Measurements from ENCODE around the gene FASTK.

The FASTK gene

DNA sequence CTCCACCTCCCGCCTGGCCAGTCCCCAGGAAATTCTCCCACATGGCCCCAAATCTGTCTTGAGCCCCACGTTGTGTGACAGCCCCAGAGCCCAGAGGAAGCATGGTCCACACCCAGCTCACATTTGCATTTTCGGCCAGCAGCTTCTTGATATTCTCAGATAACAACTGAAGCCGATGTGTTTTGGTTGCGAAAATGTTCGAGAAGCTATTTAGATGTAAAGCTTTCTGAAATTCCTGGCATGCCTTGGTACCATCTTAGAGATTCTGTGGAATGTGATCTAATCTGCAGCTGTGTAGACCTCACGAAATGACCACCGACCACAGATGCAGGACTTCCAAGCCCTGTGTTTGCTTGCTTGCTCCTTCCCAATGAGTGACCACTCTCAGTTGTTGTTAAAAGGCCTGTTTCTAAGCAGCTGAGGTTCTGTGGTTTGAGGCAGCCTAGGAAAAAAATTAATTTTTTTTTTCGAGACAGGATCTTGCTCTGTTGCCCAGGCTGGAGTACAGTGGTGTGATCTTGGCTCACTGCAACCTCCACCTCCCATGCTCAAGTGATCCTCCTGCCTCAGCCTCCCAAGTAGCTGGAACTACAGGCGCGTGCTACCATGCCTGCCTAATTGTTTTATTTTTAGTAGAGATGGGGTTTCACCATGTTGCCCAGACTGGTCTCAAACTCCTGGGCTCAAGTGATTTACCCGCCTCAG, 12.4 kb downstream of the FASTK start:
- FAIRE-seq = no peak
- DNase-seq (ENCODE audit: low spot score) = no peak

DNA sequence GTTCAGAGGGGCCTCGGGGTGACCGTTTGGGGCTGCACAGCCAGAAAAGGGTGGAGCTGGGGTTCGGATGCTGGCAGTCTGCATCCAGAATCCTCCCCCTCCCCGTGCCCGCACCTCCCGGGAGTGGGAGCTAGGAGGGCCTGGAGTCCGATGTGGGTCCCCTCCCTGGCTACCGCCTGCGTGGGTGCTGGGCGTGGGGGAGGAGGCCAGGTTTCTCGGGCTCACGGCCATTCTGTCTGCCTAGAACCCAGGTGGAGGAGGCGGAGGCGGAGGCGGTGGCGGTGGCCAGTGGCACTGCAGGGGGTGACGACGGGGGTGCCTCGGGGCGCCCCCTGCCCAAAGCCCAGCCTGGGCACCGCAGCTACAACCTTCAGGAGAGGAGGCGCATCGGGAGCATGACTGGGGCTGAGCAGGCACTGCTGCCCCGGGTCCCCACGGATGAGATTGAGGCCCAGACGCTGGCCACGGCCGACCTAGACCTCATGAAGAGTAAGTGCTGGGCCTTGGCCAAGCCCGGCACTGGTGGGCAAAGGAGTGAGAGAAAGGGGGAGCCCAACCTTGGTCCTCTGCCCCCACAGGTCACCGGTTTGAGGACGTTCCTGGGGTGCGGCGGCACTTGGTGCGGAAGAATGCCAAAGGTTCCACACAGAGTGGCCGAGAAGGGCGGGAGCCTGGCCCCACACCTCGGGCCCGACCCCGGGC, 14.2 kb downstream of the FASTK start:
- DNase-seq (ENCODE audit: low spot score) = no peak
- no peak for FAIRE-seq

DNA sequence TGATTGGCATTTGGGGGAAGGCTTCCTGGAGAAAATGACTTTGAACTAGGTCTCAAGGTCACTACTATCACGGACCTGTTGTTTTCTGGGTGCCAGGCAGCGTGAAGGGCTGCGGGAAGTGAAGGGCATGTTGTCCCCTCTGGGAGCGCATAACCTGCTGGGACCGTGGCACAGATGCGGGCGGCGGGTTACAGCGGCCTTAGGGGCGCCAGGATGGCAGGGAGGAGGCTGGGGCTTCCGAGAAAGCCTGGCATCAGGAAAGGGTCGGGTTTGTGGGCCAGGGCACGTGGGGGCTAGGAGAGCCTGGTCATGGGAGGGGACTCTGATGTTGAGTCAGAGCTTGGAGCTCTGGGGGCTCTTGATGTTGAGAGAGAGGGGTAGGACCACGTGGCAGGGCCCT, 15.1 kb downstream of the FASTK start:
- no peak for FAIRE-seq

DNA sequence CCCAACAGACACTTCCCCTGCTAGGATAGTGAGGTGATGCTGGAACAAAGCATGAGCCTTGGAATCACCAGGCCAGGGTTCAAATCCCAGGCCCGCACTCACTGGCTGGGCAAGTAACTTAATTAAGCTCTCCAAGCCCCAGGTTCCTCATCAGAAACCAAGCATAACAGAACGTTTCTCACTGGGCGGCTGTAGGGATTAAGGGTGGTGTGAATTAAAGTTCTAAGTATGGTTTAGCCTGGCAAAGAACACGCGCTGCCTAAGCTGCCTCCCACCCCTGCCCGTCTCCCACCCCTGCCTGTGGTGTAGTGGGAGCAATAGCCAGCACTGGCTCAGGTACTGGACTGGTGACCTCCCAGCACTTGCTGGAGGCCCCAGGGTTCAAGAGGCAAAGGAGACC, 15.6 kb downstream of the FASTK start:
- DNase-seq (ENCODE audit: low spot score) = no peak
- no peak for FAIRE-seq

More for the DNA sequence above, 15.1 kb downstream of the FASTK start:
- DNase-seq (ENCODE audit: low spot score) = no peak

DNA sequence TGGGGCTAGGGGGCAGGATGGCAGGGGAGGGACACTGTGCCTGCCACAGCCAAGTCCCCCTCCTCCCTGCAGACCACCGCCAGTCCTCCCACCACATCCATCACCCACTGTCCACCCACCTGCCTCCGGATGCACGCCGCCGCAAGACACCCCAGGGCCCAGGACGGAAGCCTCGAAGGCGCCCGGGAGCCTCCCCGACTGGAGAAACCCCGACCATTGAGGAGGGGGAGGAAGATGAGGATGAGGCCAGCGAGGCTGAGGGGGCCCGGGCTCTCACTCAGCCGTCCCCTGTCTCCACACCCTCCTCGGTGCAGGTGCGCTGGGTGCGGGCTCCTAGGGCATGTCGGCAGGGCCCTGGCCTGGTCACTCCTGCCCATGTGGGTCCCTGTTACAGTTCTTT, 16.2 kb downstream of the FASTK start:
- DNase-seq (ENCODE audit: low spot score) = no peak
- no peak for FAIRE-seq

DNA sequence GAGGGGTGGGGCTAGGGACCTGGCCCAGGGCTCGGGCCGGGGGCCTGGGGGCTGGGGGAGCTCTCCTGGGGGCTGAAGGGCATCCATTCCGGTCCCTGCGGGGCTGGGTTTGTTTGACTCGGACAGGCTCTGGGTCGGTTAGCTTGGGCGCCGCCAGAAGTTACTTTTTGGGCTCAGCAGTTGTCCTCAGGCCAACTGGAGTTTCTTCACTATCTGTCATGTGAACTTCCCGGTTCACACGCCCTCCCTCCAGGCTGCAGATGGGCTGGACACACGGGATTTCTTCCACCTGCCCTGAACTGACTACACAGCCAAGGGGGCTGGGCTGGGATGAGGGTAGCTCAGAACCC, 17.4 kb downstream of the FASTK start:
- peak; percentile 44 for DNase-seq (ENCODE audit: low spot score)
- FAIRE-seq = no peak

DNA sequence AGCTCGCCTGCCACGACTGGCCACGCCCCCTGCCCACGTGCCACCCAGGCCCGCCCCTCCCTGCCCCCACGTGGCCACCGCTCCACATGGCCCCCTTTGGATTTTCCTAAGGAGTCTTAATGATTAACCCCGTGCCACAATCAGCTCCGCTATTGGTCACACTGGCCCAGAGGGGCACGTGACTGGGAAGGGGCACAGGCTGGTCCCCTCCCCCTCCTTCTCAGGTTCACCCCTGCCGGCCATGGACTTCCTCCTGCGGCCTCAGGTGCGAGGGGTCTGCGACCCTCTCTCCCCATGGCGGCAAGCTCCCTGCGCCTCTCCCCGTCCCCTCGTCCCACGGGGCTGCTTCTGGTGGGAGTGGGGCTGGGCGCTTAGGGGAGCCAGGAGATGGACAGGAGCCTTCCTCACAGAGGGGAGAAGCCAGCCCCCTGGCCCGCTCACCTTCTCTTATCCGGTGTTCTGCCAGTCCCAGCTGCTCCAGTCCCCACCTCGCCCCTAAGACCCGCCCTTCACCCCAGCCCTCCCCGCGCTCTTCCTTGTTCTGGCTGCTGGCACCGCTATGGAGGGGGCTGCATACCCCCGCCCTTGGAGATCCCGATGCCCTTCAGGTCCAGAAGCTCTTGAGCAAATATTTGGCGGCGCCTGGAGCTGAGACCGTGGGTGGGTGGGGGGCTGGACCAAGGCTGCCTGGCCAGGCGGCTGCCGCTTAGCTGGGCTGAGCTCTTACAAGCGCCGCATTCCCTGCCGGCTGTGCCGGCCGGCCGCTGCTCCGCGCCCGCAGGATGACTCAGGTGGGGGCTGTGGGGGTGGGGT, 18.0 kb downstream of the FASTK start:
- DNase-seq (ENCODE audit: low spot score) = peak; percentile 96
- FAIRE-seq = peak; percentile 64

DNA sequence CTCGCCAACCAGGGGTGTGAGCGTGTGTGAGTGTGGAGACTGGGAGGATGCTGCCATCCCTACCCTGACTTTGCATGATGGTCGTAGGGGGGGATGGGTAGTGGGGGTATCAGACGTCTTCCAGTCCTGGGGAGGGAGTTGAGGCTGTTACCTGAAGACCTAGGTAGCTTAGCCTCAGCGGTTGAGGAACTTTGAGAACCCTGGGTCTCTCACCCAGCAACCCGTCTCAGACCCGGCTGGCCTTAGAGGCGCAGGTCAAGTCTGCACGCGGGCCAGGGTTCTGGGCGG, 18.6 kb downstream of the FASTK start:
- DNase-seq (ENCODE audit: low spot score) (no peak), FAIRE-seq (no peak)

DNA sequence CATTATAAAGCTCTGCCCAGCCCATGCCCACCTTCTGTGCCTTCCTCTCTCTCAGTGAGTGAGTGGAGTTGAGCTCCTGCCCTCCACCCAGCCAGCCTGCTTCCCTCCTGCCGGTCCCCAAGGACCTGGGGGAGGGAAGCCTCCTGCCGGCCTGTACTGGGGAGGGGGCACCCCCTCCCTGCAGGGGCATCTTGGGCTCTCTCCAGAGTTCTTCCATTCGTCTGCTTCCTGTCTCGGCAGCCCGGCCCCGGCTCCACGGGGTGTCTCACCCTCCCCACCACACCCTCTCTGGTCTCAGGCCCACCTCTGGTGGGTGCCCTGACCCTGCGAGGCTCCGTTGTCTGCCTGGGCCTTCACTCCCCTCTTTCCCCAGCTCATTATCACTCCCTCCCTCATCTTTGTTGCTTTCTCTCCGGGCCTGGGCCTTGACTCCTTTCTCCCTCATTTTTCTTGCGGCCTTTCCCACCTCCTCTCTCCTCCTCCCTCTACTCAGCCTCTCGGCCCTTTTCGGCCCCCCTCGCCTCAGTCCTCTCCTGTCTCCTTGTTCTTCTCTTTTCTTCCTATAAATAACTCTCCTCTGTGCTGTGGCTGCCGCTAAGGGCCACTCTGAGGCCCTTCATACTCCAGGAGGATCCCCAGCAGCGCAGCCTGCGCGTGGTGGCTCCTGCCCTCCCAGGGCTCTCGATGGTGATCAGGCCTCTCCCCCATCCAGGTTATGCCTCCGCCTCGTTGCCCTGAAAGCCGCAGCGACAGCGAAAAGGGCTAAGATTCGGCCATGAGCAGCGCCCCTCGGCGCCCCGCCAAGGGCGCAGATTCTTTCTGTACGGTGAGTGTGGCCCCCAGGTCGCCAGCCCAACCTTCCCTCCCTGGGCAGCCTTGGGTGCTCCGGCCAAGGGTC, 19.1 kb downstream of the FASTK start:
- no peak for FAIRE-seq

DNA sequence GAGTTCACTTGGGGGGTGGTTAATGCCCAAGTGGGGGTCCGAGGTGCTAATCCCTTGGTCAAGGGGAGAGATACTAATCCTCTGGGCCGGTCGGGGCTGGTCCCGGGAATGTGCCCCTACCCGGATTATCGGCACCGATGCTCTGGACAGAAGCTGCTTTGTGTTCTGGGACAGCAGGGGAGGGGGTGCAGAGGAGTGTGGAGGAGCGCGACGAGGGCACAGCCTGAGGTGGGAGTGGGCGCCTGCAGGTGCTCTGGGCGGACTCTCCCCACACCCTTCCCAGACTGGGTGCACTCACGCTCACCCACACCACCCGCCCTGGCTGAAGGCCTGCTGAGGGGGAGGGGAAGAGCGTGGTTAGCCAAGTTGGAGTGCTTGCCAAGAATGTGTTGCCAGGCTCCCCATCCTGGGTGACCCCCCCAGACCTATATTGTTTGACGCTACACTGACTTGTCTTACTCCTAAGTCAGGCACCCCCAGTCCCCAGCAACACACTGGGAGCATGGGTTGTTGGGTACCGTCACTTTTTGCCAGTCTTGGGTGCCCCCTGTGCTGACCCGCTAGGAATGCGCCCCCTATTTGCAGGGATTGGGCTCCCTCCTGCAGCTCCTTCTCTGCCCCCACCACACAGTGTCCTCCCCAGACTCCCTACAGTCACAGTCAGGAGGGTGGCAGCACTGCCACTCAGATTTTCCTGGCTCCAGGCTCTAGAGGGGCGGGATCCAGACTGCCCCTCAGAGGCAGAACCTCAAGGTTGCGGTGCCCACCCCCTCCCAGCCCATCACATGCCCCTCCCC, 20.0 kb downstream of the FASTK start:
- DNase-seq (ENCODE audit: low spot score) = peak; percentile 91
- peak; percentile 64 for FAIRE-seq

More for the DNA sequence above, 19.1 kb downstream of the FASTK start:
- no peak for DNase-seq (ENCODE audit: low spot score)

DNA sequence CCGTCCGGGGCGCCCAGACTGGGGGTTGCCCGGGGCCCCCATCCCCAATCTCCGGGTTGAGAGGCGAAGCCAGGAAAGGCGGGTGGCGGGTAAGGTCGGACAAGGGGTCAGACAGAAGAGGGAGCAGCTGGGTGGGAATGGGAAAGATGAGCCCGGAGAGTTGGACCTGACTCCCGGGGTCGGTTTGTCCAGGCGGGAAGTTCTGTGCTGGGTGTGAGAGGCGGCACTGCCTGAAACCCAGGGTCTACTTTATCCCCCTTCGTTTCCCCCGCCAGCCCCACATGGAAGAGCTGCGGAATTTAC, 20.5 kb downstream of the FASTK start:
- DNase-seq (ENCODE audit: low spot score) (no peak), FAIRE-seq (no peak)

DNA sequence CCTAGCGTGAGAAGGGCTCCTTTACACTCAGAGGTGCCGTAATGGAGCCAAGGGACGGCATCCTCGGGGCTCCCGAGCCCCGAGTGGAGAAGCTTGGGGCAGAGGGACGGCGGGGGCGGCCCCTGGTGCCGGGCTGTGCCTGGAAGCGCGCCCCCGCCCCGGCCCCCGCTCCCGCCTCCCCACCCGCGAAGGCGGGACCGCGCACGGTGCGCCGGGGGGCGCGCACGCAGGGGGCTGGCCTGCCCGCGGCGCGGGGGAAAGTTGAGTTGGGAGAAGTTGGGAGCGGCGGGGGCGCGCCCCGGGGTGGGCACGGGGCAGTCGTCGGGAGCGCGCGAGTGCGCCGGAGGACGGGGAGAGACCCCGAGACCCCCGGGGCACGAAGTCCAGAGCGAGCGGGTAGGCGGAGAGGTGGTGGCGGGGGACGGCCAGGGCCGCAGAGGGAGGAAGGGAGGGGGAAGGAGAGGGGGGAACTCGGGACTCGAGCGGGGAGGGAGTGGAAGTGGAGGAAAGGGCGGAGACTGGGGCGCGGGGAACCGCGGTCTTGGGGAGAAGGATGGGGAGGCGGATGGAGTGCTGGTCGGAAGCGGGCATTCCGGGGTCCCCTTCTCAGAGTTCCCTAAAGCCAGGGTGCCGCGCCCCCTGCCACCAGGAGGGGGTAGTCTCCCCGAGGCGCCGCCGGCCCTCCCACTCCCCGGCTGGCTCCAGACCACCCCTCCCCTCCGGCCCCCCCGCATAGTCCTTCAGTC, 21.1 kb downstream of the FASTK start, which contains the start of gene SLC4A2:
SLC4A2 (plus strand) TSS at position 223 of the 746 bp plus-strand sequence. CDS start 2,399 bp downstream, outside the sequence.
- FAIRE-seq = no peak
- DNase-seq (ENCODE audit: low spot score) = peak; percentile 46

DNA sequence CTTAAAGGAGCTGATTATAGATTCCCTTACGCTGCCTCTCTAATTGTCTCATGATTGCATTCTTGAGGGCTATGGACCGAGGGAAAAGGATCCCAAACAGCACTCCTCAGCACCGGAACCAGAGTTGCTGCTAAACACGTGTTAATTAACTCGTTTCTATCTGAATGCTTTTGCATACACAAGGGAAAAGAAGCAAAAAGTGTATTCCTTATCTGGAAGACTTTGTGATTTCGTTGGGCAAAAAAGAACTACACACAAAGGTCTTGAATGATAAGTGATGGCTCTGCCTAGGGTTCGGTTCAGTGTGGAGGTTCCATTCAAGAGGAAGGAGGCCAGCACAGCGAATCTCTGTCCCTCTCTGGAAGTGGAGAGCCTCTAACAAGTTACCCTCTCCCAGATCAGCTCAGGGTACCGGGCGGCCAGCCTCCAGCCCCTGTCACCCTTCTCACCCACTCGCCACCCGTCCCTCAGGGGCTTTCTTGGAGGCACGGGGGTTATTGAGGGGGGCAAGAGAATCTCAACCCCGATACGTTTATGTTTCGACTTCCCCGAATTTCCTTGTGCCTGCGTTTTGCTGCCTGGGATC, 21.7 kb downstream of the FASTK start:
- FAIRE-seq = no peak
- DNase-seq (ENCODE audit: low spot score) = peak; percentile 5

DNA sequence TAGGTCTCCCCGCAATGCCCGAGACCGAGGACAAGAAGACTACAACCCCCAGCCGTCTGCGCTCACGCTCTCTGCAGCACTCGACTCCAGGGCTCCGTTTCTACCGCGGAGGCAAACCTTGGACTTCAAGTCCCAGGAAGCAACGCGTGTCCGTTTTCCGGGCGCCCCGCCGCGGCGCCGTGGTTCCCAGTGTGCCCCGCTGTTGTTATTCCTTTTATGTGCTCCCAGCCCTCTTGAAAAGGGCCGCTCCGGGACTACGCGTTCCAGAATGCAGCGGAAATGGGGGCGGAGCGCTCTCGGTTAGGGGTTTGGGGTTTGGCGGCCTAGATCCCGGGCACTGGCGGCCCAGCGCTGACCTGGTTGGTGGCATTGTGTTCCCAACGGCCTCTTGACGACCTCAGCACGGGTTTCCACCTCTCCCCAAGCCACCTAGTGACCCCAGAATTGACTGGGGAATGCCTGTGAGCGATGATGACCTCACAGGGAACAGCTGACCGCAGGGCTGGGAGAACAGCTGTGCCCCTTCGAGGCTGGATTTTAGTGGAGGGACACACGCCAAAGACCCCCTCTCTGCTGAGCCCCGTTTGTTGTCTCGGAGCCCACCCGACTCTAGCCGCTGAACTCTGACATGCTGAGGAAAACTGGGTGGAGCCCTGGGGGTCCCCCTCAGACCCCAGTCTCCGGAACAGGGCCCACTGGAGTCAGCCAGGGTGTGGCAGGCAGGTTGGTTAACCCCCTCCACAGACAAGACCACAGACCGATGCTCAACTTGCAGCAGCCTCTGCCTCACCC, 22.4 kb downstream of the FASTK start:
- DNase-seq (ENCODE audit: low spot score) (peak; percentile 99), FAIRE-seq (peak; percentile 93)

DNA sequence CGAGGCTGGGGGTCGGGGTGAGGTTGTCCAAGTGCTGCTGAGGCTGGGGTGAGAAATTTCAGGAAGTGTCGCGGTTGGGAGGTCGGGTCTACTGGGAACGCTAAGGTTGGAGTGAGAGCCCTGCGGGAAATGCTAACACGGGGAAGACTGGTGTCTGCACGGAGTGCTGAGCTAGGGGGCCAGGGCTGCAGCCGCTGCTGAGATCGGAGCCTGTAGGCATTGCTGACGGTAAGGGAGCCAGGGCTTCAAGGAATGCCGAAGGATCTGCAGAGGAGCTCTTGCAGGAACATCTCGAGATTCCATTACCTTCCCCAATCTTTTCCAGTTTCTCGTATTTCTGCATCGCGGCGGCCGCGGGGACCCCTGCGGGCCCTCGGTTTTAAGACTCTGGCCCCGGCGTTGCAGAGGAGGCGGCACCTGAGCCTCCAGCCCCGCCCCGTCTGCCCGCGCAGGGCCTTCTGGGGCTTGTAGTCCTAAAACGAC, 23.1 kb downstream of the FASTK start, which contains the start of gene CDK5:
CDK5 (minus strand) TSS at position 392 of the 483 bp plus-strand sequence; CDS start at position 343, 49 bp downstream.
- FAIRE-seq (no peak), DNase-seq (ENCODE audit: low spot score) (no peak)

DNA sequence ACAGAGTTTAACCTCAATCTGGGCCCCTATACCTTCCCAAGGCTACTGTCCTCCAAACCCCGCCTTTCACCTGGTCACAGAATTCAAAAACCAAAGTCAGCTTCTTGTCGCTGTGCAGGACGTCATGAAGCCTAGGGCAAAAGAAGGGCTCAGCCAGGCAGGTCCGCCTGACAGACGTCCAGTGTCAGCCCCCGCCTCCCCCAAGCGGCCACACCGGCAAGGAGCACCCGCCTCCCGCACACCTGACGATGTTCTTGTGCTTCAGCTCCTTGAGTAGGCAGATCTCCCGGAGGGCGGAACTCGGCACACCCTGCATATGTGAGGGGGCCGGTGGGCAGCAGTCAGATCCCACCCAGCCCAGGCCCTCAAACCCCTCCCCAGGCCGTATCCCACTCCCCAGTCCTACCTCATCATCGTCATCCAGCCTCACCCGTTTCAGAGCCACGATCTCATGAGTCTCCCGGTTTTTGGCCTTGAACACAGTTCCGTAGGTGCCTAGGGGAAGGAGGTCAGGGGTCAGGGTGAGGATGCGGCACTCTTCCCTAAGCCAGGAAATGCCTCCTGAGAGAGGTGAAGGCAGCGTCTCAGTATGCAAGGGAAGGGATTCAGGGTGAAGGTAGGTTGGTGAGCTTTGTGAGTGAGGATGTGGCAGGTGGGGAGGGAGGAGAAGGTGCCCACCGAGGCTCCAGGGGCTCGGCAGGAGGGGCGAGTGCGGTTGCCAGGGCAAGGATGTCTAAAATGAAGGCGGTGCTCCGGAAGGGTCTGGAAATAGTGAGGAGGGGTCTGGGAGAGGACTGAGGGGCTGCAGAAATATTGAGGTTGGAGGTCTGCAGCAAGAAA, 23.7 kb downstream of the FASTK start:
- no peak for DNase-seq (ENCODE audit: low spot score)
- no peak for FAIRE-seq

DNA sequence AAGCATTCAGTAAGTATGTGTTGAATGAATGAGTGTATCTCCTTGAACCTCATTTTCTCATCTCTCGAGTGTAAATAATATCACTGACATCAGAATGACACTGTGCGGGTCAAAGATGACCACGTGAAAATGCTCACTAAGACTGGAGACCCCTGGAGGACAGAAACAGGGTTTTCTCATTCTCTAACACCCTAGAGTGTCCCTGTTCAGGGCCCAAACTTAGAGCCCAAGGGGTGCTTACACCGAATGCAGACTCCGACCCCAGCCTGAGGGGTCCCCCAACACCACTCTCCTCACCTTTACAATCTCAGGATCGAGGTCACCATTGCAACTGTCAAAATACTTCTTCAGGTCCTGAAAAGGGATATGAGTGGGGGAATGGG, 24.3 kb downstream of the FASTK start:
- no peak for DNase-seq (ENCODE audit: low spot score)
- FAIRE-seq = no peak

DNA sequence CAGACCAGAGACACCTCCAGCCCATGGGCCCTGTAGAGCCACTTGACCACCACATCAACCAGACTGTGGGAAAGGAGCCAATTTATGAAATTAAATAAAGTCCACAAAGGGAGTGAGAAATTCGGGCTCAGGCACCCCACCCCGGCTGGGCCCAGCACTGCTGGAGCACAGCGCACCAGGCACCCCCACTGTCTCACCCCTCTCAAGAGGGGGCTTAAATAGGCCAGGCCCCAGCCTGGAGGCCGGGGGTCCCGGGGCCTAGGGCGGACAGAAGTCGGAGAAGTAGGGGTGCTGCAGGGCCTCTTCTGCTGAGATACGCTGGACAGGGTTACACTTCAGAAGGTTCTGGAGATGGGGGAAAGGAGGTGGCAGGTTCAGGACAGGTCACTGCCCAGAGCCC, 26.9 kb downstream of the FASTK start:
- DNase-seq (ENCODE audit: low spot score) = no peak
- FAIRE-seq = no peak

Data from RCC 7860 (cell line).